A549 treated with GW870086 at 1 μM for 4 hours (cell line): Measurements from ENCODE around the gene RTN4R. TPM values are rescaled to one million over a fixed set of nuclear protein-coding genes. Genes with fewer than 3 reads are reported as not detected.

Source experiments
- total RNA-seq: library from RNA; stranded (reverse); fragments of 200-300 nt; extraction: Qiagen RNA extraction; gene quantifications from 5 replicates; pipeline ENCODE4 v1.2.3, GENCODE V29; 2022; ENCODE audit warnings: low read depth

Gene RTN4R
- 8.0 to 12.4 TPM (median 11.6 TPM) in 5 replicates for total RNA-seq

DNA sequence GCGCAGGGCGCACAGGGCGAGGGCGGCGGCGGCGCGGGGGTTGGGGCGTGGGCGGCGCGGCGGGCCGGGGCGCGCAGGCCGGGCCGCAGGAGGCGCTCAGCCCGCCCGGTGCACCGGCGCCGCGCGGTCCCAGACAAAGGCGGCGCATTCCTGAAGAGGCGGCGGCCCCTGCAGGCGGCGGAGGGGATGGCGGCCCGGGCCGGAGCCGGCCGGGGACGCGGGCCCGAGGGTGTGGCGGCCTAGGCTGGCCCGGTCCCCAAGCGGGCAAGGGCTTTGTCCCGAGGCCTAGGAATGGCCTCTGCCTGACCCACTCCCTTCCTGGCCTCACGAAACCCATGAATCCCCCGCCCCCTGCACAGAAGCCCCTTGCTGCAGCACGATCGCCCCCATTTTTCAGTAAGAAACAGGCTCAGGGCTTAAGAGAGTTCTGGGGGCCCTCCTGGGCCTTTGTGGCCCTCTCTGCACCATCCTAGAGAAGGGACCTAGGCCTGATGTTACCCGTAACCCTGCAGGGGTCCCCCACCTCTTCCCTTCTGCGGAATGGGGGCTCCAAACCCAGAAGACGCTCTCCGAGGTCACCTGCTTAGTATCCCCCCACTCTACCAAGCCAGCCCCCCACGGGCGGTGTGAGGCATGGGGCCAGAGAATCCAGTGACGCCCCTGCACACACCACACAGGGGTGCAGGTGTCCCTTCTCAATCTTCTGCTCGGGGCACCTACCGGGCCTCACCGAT, at the start of gene RTN4R:
TSS of gene RTN4R (minus strand) at position 40 of the 734 bp plus-strand sequence. CDS start 226 bp downstream, outside the sequence.

Other genes starting within 250 kb of the RTN4R start
- gene TANGO2, start 247.2 kb downstream of the RTN4R start, total RNA-seq = 10.8 to 17.2 TPM (median 12.7 TPM) in 5 replicates
- 17.8 to 20.0 TPM (median 18.9 TPM) in 5 replicates for gene DGCR8, start 188.1 kb downstream of the RTN4R start, total RNA-seq
- gene RANBP1, start 152.2 kb downstream of the RTN4R start, total RNA-seq = 269 to 301 TPM (median 292 TPM) in 5 replicates
- 18.7 to 24.7 TPM (median 22.9 TPM) in 5 replicates for gene TRMT2A, start 151.1 kb downstream of the RTN4R start, total RNA-seq
- 23.0 to 37.1 TPM (median 34.3 TPM) in 5 replicates for gene ZDHHC8, start 136.5 kb downstream of the RTN4R start, total RNA-seq
- gene CCDC188, start 117.3 kb downstream of the RTN4R start, total RNA-seq = not detected in 5 replicates
- gene DGCR6L, start 51.7 kb upstream of the RTN4R start, total RNA-seq = 29.8 to 44.3 TPM (median 42.0 TPM) in 5 replicates
- gene ZNF74, start 125.8 kb upstream of the RTN4R start, total RNA-seq = 5.7 to 7.8 TPM (median 6.8 TPM) in 5 replicates
- 0.71 to 1.6 TPM (median 0.97 TPM) in 5 replicates for gene SCARF2, start 169.5 kb upstream of the RTN4R start, total RNA-seq
- 7.0 to 11.2 TPM (median 10.2 TPM) in 5 replicates for gene KLHL22, start 227.5 kb upstream of the RTN4R start, total RNA-seq
- gene MED15, start 239.3 kb upstream of the RTN4R start, total RNA-seq = 51.5 to 66.4 TPM (median 60.9 TPM) in 5 replicates